SK-N-SH treated with all-trans-retinoic acid at 6 μM for 48 hours (cell line): ENCODE results near the gene R3HDML.

Source experiments
- ATAC-seq: fragments of 200-7000 bp; cut with Tn5 transposase; 3 replicates; pipeline ENCODE4 v1.9.1; 2020; ENCODE audit warnings: mild to moderate bottlenecking, moderate library complexity
- ARNTL ChIP-seq: fragments of 450-650 bp; formaldehyde crosslinking; IDR thresholded peaks from 2 replicates; pipeline ENCODE4 v1.5.0; 2020; ENCODE audit warnings: low read depth, mild to moderate bottlenecking, moderate library complexity, borderline replicate concordance
- BACH2 ChIP-seq: fragments of 250-450 bp; sonication (Bioruptor Pico); IDR thresholded peaks from 2 replicates; pipeline ENCODE4 v1.9.0; 2021; ENCODE audit warnings: mild to moderate bottlenecking, borderline replicate concordance
- CREB5 ChIP-seq: fragments of 250-450 bp; sonication (Bioruptor Pico); IDR thresholded peaks from 2 replicates; pipeline ENCODE4 v1.5.1; 2020; ENCODE audit warnings: low read depth, mild to moderate bottlenecking, moderate library complexity
- CSDC2 ChIP-seq: fragments of 250-450 bp; sonication (Bioruptor Pico); IDR thresholded peaks from 2 replicates; pipeline ENCODE4 v1.5.0; 2020; ENCODE audit warnings: mild to moderate bottlenecking, moderate library complexity
- CSRNP3 ChIP-seq: fragments of 250-450 bp; sonication (Bioruptor Pico); IDR thresholded peaks from 2 replicates; pipeline ENCODE4 v1.5.1; 2021; ENCODE audit warnings: mild to moderate bottlenecking, moderate library complexity
- ESRRG ChIP-seq: fragments of 250-450 bp; sonication (Bioruptor Pico); IDR thresholded peaks from 2 replicates; pipeline ENCODE4 v1.6.1; 2021; ENCODE audit warnings: mild to moderate bottlenecking
- GLIS3 ChIP-seq: fragments of 250-450 bp; sonication (Bioruptor Pico); IDR thresholded peaks from 2 replicates; pipeline ENCODE4 v1.5.0; 2020; ENCODE audit warnings: mild to moderate bottlenecking, moderate library complexity
- ISL1 ChIP-seq: fragments of 250-450 bp; sonication (Bioruptor Pico); IDR thresholded peaks from 2 replicates; pipeline ENCODE4 v2.1.2; 2022; ENCODE audit warnings: mild to moderate bottlenecking, moderate library complexity
- OSR1 ChIP-seq: fragments of 250-450 bp; sonication (Bioruptor Pico); IDR thresholded peaks from 2 replicates; pipeline ENCODE4 v1.8.0; 2022; ENCODE audit warnings: moderate library complexity, mild to moderate bottlenecking, inconsistent platforms
- PATZ1 ChIP-seq: fragments of 250-450 bp; sonication (Bioruptor Pico); IDR thresholded peaks from 2 replicates; pipeline ENCODE4 v1.8.0; 2020; ENCODE audit warnings: mild to moderate bottlenecking, moderate library complexity, borderline replicate concordance
- POU6F1 ChIP-seq: fragments of 250-450 bp; sonication (Bioruptor Pico); IDR thresholded peaks from 2 replicates; pipeline ENCODE4 v1.8.0; 2021; ENCODE audit warnings: low read depth, mild to moderate bottlenecking, moderate library complexity, borderline replicate concordance
- PPARA ChIP-seq: fragments of 250-450 bp; sonication (Bioruptor Pico); IDR thresholded peaks from 2 replicates; pipeline ENCODE4 v1.5.0; 2020; ENCODE audit warnings: mild to moderate bottlenecking, borderline replicate concordance
- RARB ChIP-seq: fragments of 250-450 bp; sonication (Bioruptor Pico); IDR thresholded peaks from 2 replicates; pipeline ENCODE4 v1.8.0; 2021; ENCODE audit warnings: mild to moderate bottlenecking, moderate library complexity
- SNAI2 ChIP-seq: fragments of 250-450 bp; sonication (Bioruptor Pico); IDR thresholded peaks from 2 replicates; pipeline ENCODE4 v1.5.0; 2020; ENCODE audit warnings: mild to moderate bottlenecking, moderate library complexity
- TCF4 ChIP-seq: fragments of 250-450 bp; sonication (Bioruptor Pico); IDR thresholded peaks from 2 replicates; pipeline ENCODE4 v1.8.0; 2021; ENCODE audit warnings: mild to moderate bottlenecking, moderate library complexity, borderline replicate concordance
- TOX ChIP-seq: fragments of 250-450 bp; sonication (Bioruptor Pico); IDR thresholded peaks from 2 replicates; pipeline ENCODE4 v1.8.0; 2021; ENCODE audit warnings: mild to moderate bottlenecking, moderate library complexity, borderline replicate concordance
- TSHZ2 ChIP-seq: fragments of 250-450 bp; sonication (Bioruptor Pico); IDR thresholded peaks from 2 replicates; pipeline ENCODE4 v1.5.0; 2020; ENCODE audit warnings: mild to moderate bottlenecking, moderate library complexity
- ZC3H10 ChIP-seq: fragments of 250-450 bp; sonication (Bioruptor Pico); IDR thresholded peaks from 2 replicates; pipeline ENCODE4 v1.5.1; 2021; ENCODE audit warnings: mild to moderate bottlenecking, moderate library complexity
- ZFP3 ChIP-seq: fragments of 250-450 bp; sonication (Bioruptor Pico); IDR thresholded peaks from 2 replicates; pipeline ENCODE4 v1.5.0; 2020; ENCODE audit warnings: mild to moderate bottlenecking, moderate library complexity
- ZFP30 ChIP-seq: fragments of 450-650 bp; formaldehyde crosslinking; IDR thresholded peaks from 2 replicates; pipeline ENCODE4 v1.5.0; 2022; ENCODE audit warnings: mild to moderate bottlenecking, moderate library complexity
- ZNF565 ChIP-seq: fragments of 450-650 bp; formaldehyde crosslinking; conservative IDR thresholded peaks from 2 replicates; pipeline ENCODE4 v1.5.0; 2020; ENCODE audit warnings: low read depth, mild to moderate bottlenecking, moderate library complexity
- ZNF70 ChIP-seq: fragments of 450-650 bp; formaldehyde crosslinking; IDR thresholded peaks from 2 replicates; pipeline ENCODE4 v1.5.0; 2020; ENCODE audit warnings: mild to moderate bottlenecking, moderate library complexity

Gene R3HDML

GRCh38 chr20:44362466-44362940 lies 25.7 kb downstream of the R3HDML start:
- no peak for ATAC-seq

GRCh38 chr20:44364068-44364467 lies 27.2 kb downstream of the R3HDML start:
- TF ChIP-seq GLIS3 (no peak), PPARA (CRISPR knock-in tag) (no peak), ISL1 (CRISPR knock-in tag) (no peak), TOX (CRISPR knock-in tag) (no peak), CSRNP3 (CRISPR knock-in tag) (no peak), ZFP3 (CRISPR knock-in tag) (no peak), SNAI2 (no peak), ZC3H10 (no peak)
- no peak for ATAC-seq

More at GRCh38 chr20:44362466-44362940, 25.7 kb downstream of the R3HDML start:
- no peak for TF ChIP-seq CREB5 (CRISPR knock-in tag)
- no peak for TF ChIP-seq PATZ1 (CRISPR knock-in tag)
- TF ChIP-seq ZNF565 (CRISPR knock-in tag): no peak
- TF ChIP-seq RARB (CRISPR knock-in tag): no peak
- TF ChIP-seq ZC3H10: no peak
- TF ChIP-seq ESRRG: no peak
- no peak for TF ChIP-seq CSDC2 (CRISPR knock-in tag)
- no peak for TF ChIP-seq CSRNP3 (CRISPR knock-in tag)
- TF ChIP-seq ZFP3 (CRISPR knock-in tag): no peak
- no peak for TF ChIP-seq TSHZ2 (CRISPR knock-in tag)
- no peak for TF ChIP-seq BACH2 (CRISPR knock-in tag)
- no peak for TF ChIP-seq PPARA (CRISPR knock-in tag)
- TF ChIP-seq ZNF70 (CRISPR knock-in tag): no peak
- no peak for TF ChIP-seq ARNTL (CRISPR knock-in tag)
- no peak for TF ChIP-seq OSR1
- no peak for TF ChIP-seq POU6F1
- TF ChIP-seq ZFP30 (CRISPR knock-in tag): no peak

GRCh38 chr20:44364780-44365179 lies 27.9 kb downstream of the R3HDML start:
- ATAC-seq: no peak
- no peak for TF ChIP-seq PPARA (CRISPR knock-in tag)
- no peak for TF ChIP-seq ZNF70 (CRISPR knock-in tag)
- no peak for TF ChIP-seq ZFP30 (CRISPR knock-in tag)
- TF ChIP-seq ARNTL (CRISPR knock-in tag): no peak
- TF ChIP-seq GLIS3: no peak
- TF ChIP-seq ESRRG: no peak
- no peak for TF ChIP-seq TSHZ2 (CRISPR knock-in tag)
- no peak for TF ChIP-seq TCF4 (CRISPR knock-in tag)
- no peak for TF ChIP-seq ISL1 (CRISPR knock-in tag)
- TF ChIP-seq ZC3H10: no peak
- TF ChIP-seq OSR1: no peak
- TF ChIP-seq POU6F1: no peak
